AG04449 (cell line): Measurements from ENCODE around the gene UBE2D3.

Source experiments
- CTCF ChIA-PET: fragments of 350-600 bp; formaldehyde crosslinking; extraction: SDS; loops from one replicate; lab custom pipeline; 2021; ENCODE audit warnings: antibody characterized with exemption; lab: Yijun Ruan, JAX
- POLR2A ChIA-PET: fragments of 400-600, 350-600 bp; formaldehyde crosslinking; extraction: SDS; loops from one replicate; lab custom pipeline; 2020; ENCODE audit warnings: antibody characterized with exemption, inconsistent platforms; lab: Yijun Ruan, JAX
- DNase-seq: peaks from one replicate; pipeline ENCODE4 v3.0.0-alpha.2; 2010; ENCODE audit warnings: low read depth, low spot score
- H3K4me3 ChIP-seq: 2 replicates; pipeline ENCODE4 v1.5.1; 2011; ENCODE audit warnings: low read depth, mild to moderate bottlenecking, control low read depth, low read length
- TF ChIP-seq, protein P1 (sequence below): IDR thresholded peaks from one replicate; pipeline ENCODE4 v1.5.1; 2011; ENCODE audit warnings: mild to moderate bottlenecking, moderate library complexity, low read length, control low read depth, inconsistent platforms; ENCODE audit not compliant: insufficient read depth; ENCODE audit errors: missing control alignments

UBE2D3 gene

DNA sequence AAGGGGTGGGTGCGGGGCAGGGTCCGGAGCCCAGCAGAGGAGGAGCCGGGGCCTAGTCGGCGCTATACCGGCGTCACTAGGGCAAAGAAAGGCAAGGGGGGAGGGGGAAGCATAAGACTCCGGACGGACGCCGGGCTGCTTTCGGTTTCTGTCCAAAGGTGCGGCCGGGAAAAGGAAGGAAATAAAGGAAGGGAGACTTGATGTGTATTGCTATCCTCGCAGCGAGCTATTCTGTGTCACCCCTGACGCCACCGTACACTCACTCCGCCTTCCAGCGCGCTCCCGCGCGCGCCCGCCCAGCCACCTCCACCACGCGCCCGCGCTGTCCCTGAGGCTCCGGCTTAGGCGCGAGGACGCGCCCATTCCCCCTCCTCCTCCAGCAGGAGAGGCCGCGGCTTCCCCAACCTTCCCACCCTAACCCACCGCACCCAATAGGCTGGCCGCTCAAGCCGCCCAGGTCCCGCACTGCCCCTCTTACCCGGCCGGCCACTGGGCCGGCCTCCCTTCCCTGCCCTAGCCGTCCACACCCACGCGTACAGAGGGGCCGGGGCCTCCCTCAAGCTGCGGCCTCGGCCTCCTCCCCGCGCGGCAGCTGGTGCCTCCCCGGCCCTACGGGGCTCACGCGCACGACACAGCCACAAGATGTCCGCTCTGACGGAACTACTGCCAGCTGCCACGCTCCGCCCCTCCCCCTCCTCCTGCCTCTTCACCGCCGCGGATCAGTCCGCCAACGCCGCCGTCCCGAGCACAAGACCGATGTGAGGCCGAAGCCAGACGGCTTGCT lies at the start of gene UBE2D3:
Gene UBE2D3 (minus strand): TSS at position 662 of the 784 bp plus-strand sequence. CDS start 1,043 bp downstream, outside the sequence.
- CTCF ChIA-PET = interaction anchor here (0.9 to 4.7 kb wide), 8 partner anchors 10 to 273 kb away, joined by 3 to 38 read pairs (median 5); partner anchors contain the start of genes BDH2 and CISD2
- POLR2A ChIA-PET = interaction anchor here (1.1 to 4.5 kb wide), 12 partner anchors 8 to 397 kb away, joined by 3 to 54 read pairs (median 6); partner anchors contain the start of genes CISD2, MANBA and NFKB1
- TF ChIP-seq, protein P1, sequence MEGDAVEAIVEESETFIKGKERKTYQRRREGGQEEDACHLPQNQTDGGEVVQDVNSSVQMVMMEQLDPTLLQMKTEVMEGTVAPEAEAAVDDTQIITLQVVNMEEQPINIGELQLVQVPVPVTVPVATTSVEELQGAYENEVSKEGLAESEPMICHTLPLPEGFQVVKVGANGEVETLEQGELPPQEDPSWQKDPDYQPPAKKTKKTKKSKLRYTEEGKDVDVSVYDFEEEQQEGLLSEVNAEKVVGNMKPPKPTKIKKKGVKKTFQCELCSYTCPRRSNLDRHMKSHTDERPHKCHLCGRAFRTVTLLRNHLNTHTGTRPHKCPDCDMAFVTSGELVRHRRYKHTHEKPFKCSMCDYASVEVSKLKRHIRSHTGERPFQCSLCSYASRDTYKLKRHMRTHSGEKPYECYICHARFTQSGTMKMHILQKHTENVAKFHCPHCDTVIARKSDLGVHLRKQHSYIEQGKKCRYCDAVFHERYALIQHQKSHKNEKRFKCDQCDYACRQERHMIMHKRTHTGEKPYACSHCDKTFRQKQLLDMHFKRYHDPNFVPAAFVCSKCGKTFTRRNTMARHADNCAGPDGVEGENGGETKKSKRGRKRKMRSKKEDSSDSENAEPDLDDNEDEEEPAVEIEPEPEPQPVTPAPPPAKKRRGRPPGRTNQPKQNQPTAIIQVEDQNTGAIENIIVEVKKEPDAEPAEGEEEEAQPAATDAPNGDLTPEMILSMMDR = no peak
- H3K4me3 ChIP-seq = peak within 1 kb of the TSS; percentile 86
- DNase-seq = peak; percentile 84

DNA sequence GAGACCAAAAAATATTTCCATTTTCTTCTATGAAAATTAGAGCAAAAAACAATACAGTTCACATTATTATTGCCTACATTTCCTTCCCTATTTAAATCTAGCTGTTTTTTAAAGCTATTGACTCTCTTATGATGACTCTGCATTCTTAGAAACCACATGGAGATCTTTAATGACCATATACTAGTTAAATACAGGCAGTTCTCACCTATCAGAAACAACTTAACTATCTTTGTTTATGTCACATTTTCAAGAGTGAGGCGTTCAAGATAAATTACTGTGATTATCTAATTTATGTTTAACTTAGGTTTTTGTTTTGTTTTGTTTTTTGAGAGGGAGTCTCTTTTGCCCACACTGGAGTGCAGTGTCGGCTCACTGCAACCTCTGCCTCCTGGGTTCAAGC lies 44.4 kb upstream of the UBE2D3 start:
- DNase-seq = no peak
- ChIA-PET CTCF (no interaction called here), POLR2A (no interaction called here)
- no peak overlapping the region for H3K4me3 ChIP-seq
- TF ChIP-seq, protein P1 = no peak

DNA sequence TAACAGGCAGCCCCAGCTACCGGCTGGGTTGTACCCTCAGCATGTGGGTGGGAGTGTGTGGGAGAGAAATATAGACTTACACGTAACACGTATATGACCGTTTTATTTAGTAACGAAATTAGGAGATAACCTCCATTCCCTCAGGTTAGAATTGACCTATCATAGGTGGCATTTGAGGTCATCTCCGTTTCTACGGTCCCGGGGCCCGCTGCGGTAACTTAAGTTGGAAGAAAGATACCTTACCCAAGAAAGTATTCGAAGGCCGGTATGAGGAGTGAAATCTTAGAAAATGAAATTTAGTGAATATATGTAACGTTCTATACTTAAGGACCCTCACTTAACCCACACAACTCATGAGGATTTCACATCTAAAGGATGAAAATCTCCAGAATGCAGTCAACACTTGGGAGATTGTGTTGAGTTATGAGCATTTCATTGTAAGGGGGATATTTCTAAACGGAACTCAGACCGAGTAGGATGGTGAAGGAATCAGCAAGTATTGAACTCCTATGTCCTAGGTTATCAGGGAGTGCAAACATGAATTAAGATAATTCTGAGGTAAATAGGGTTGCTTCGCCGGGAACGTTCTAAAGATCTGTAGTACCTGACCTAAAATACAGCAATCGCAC lies 42.3 kb upstream of the UBE2D3 start:
- POLR2A ChIA-PET = interaction anchor here (0.9 to 2.2 kb wide), 8 partner anchors 16 to 258 kb away, joined by 3 to 41 read pairs (median 4); partner anchors contain the start of genes MANBA and UBE2D3
- TF ChIP-seq, protein P1 = no peak
- DNase-seq = no peak
- CTCF ChIA-PET = interaction anchor here (1.4 kb wide), 1 partner anchor 42 kb away, joined by 3 read pairs; the partner anchor contains the start of gene UBE2D3
- peak overlapping the region; percentile 81 for H3K4me3 ChIP-seq

DNA sequence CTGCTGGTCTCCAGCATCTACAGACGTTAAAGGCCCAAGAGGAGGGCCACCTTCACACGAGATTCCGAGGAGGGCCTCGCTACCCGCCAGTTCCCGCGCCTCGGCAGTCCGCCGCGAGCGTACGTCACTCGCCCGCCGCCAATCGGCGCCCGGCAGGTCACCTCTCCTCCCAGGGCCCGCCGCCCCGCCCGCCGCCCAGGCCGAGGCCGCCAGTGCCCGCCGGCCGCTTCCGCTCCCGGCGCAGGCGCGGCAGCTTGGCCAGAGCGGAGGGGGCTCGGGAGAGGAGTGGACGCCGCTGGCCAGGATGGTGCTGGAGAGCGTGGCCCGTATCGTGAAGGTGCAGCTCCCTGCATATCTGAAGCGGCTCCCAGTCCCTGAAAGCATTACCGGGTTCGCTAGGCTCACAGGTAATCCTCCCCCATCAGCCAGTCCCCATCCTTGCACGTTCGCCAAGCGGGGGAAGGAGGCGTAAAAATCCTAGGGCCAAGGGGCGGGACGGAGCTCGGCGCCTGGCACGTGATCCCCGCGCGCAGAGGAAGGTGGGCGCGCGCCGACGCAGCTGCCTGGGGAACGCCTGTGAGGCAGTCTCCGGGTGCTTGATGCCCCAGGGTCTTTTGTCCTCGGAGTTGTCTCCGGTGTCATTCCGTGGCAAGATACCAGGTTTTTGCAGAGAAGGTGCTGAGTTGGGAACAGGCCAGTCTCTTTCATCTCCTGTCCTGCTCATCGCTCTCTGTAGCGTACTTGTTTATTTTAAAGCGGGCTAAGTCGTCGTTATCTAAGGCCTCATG lies 41.6 kb upstream of the UBE2D3 start, which contains the start of gene CISD2:
Gene CISD2 (plus strand): TSS at position 212 of the 788 bp plus-strand sequence. CDS start 93 bp downstream, at position 305.
- ChIA-PET POLR2A (interaction anchor here (0.9 to 2.2 kb wide), 8 partner anchors 15 to 257 kb away, joined by 3 to 41 read pairs (median 4); partner anchors contain the start of genes MANBA and UBE2D3), CTCF (interaction anchor here (1.4 kb wide), 1 partner anchor 41 kb away, joined by 3 read pairs; the partner anchor contains the start of gene UBE2D3)
- TF ChIP-seq, protein P1 = no peak

DNA sequence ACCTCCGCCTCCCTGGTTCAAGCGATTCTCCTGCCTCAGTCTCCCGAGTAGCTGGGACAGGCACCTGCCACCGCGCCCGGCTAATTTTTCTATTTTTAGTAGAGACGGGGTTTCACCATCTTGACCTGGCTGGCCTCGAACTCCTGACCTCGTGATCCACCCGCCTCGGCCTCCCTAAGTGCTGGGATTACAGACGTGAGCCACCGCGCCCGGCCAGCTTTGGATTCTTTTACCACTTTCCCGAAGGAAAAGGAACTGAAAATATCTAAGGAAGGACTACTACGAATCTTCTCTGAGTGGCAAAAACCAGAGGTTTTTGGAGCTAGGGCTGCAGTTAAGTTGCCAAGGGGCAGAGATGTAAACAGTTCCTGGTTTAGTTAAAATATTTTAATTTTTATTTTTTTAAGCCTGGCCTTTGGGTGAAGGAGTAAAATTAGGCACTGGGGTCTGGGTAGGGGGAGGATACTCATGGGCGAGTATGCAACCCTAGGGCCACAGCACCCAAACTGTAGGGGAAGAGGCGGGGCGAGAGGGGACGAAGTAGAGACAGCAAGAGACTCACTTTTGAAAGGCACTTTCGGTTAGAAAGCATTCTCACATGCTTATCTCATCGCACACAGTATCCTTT lies 40.9 kb upstream of the UBE2D3 start:
- POLR2A ChIA-PET = interaction anchor here (1.1 to 2.2 kb wide), 4 partner anchors 41 to 256 kb away, joined by 3 to 41 read pairs (median 4); partner anchors contain the start of gene UBE2D3
- no peak for DNase-seq
- CTCF ChIA-PET = interaction anchor here (0.7 to 1.4 kb wide), 3 partner anchors 40 to 258 kb away, joined by 3 to 5 read pairs (median 3); partner anchors contain the start of gene UBE2D3
- H3K4me3 ChIP-seq = peak overlapping the region; percentile 81
- TF ChIP-seq, protein P1 = no peak

More for the DNA sequence above, 41.6 kb upstream of the UBE2D3 start, which contains the start of gene CISD2:
- no peak for DNase-seq
- H3K4me3 ChIP-seq = peak within 1 kb of the TSS; percentile 81
